Stomach (tissue), 9 donors: ENCODE measurements around the gene AKAP13. TPM values are rescaled to one million over a fixed set of nuclear protein-coding genes. Genes with fewer than 3 reads are reported as not detected.

ENCODE experiments used
- DNase-seq, 2 donors: peaks; one replicate each; pipeline versions ENCODE4 v3.0.0 to v3.0.0-alpha.2; 2013 to 2019
- H3K27ac ChIP-seq, 5 donors: fragments of 200-600 bp in 4 of 5; sonication (generic) in 4 of 5; one replicate each; pipeline ENCODE4 v1.5.1; 2013 to 2019; ENCODE audit warnings: mild to moderate bottlenecking in 1 of 5, moderate library complexity in 1 of 5
- H3K27me3 ChIP-seq, 3 donors: fragments of 200-600 bp; sonication (generic); one replicate each; pipeline ENCODE4 v1.5.1; 2017 to 2019; ENCODE audit warnings: mixed run types in 1 of 3
- H3K36me3 ChIP-seq, 4 donors: fragments of 200-600 bp; sonication (generic); 1 replicate in 3 of 4; 2 replicates in 1 of 4; pipeline ENCODE4 v1.5.1; 2016 to 2019
- H3K4me1 ChIP-seq, 4 donors: fragments of 200-600 bp; sonication (generic); one replicate each; pipeline ENCODE4 v1.5.1; 2016 to 2019
- H3K4me3 ChIP-seq, 4 donors: fragments of 200-600 bp; sonication (generic) in 3 of 4; one replicate each; pipeline ENCODE4 v1.5.1; 2016 to 2019; ENCODE audit warnings: mild to moderate bottlenecking in 1 of 4
- H3K9me3 ChIP-seq, 4 donors: fragments of 200-600 bp; sonication (generic); one replicate each; pipeline ENCODE4 v1.5.1; 2016 to 2019
- EP300 ChIP-seq: sonication (generic); formaldehyde crosslinking; IDR thresholded peaks from one replicate; pipeline ENCODE4 v1.6.1; 2017; ENCODE audit warnings: antibody characterized with exemption
- POLR2A ChIP-seq, 4 donors: fragments of 450-650 bp; IDR thresholded peaks; one replicate each; pipeline ENCODE4 v1.6.1; 2016; ENCODE audit warnings: antibody characterized with exemption in 4 of 4, control low read depth in 2 of 4, mild to moderate bottlenecking in 1 of 4, moderate library complexity in 1 of 4
- POLR2AphosphoS5 ChIP-seq, 3 donors: sonication (generic); formaldehyde crosslinking; IDR thresholded peaks; one replicate each; pipeline ENCODE4 v1.6.1; 2016; ENCODE audit warnings: antibody characterized with exemption in 3 of 3
- WGBS, 5 donors: extraction: QIAGEN DNeasy Blood & Tissue Kit in 3 of 5; methylation state at CpG; one replicate each; pipeline versions ENCODE4 v1.1.5 to v1.1.7; 2013 to 2018; 5-methylcytosine and 5-hydroxymethylcytosine counted together
- intact Hi-C: fragments of 100-400 bp; cut with DNase I; formaldehyde crosslinking; loops from one replicate; pipeline ENCODE4 v1.15.1; 2023; ENCODE audit warnings: low total_unique reads
- polyA plus RNA-seq, 3 donors: library from polyadenylated mRNA; stranded (reverse); fragments of 200-250 nt; gene quantifications; one replicate each; pipeline ENCODE4 v1.2.3, GENCODE V29; 2013
- total RNA-seq, 5 donors: library from RNA; depleted of rRNA; stranded (reverse); fragments of >200 nt; gene quantifications; one replicate each; pipeline versions ENCODE4 v1.1.0 to v1.2.3, GENCODE V29; 2014 to 2016
- TF ChIP-seq, protein P1 (sequence below), 7 experiments: fragments of 450-650 bp in 4 of 7; fragments of 200-600 bp in 3 of 7; sonication (generic) in 3 of 7; IDR thresholded peaks; one replicate each; pipeline ENCODE4 v1.5.1; 2016 to 2019; ENCODE audit warnings: antibody characterized with exemption in 7 of 7, control low read depth in 2 of 7, mild to moderate bottlenecking in 1 of 7
- donor health status: healthy with polysubstance abuse.
- donor health status: Bipolar disorder and iron deficiency.
- donor health status: healthy.

AKAP13 gene
- total and polyA plus RNA-seq, 8 donors = 33.1 to 395 (median 138) TPM

DNA sequence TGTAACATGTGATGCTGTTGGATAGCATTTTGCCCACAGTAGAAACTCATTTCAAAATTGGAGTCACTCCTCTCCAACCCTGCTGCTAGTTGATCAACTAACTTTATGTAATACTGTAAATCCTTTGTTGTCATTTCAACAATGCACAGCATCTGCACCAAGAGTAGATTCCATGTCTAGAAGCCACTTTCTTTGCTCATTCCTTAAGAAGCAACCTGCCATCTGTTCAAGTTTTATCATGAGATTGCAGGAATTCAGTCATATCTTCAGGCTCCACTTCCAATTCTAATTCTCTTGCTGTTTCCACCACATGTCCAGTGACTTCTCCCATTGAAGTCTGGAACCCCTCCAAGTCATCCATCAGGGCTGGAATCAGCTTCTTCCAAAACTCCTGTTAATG lies 42.9 kb downstream of the AKAP13 start:
- Histone ChIP-seq H3K27ac (no peak overlapping the region), H3K4me1 (peaks cover 4 to 53% (median 14%) of the 10 kb centered on the region in 4 donors)
- intact Hi-C loops = no loop called here

DNA sequence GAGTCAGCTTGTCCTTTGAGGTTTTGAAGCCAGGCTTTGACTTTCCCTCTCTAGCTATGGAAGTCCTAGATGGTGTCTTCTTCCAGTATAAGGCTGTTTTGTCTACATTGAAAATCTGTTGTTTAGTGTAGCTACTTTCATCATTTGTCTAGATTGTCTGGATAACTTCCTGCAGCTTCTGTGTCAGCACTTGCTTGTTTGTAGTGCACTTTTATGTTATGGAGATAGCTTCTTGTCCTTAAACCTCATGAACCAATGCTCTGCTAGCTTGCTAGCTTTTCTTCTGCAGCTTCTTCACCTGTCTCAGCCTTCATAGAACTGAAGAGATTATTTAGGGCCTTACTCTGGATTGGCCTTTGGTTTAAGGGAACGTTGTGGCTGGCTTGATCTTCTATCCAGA lies 43.8 kb downstream of the AKAP13 start:
- H3K4me1 ChIP-seq = peaks cover 4 to 44% (median 12%) of the 10 kb centered on the region in 4 donors
- H3K4me3 ChIP-seq = no peak overlapping the region
- H3K27ac ChIP-seq = no peak overlapping the region
- H3K9me3 ChIP-seq = no peaks in the 10 kb centered on the region
- no peak for TF ChIP-seq EP300
- TF ChIP-seq POLR2A (IDR thresholded peaks at IDR 0.05) = no peak
- TF ChIP-seq, protein P1, sequence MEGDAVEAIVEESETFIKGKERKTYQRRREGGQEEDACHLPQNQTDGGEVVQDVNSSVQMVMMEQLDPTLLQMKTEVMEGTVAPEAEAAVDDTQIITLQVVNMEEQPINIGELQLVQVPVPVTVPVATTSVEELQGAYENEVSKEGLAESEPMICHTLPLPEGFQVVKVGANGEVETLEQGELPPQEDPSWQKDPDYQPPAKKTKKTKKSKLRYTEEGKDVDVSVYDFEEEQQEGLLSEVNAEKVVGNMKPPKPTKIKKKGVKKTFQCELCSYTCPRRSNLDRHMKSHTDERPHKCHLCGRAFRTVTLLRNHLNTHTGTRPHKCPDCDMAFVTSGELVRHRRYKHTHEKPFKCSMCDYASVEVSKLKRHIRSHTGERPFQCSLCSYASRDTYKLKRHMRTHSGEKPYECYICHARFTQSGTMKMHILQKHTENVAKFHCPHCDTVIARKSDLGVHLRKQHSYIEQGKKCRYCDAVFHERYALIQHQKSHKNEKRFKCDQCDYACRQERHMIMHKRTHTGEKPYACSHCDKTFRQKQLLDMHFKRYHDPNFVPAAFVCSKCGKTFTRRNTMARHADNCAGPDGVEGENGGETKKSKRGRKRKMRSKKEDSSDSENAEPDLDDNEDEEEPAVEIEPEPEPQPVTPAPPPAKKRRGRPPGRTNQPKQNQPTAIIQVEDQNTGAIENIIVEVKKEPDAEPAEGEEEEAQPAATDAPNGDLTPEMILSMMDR (IDR thresholded peaks at IDR 0.05) = no peak
- no peak for TF ChIP-seq POLR2AphosphoS5 (IDR thresholded peaks at IDR 0.05)
- 78 to 95% (median 88%) methylated on average over 1 of the region's 1 CpG for whole genome bisulfite sequencing, 5 donors
- no peak for DNase-seq
- intact Hi-C loops = no loop called here
- H3K36me3 ChIP-seq = no peaks in the 10 kb centered on the region
- H3K27me3 ChIP-seq = no peaks in the 10 kb centered on the region

More for the DNA sequence above, 42.9 kb downstream of the AKAP13 start:
- no peak overlapping the region for H3K4me3 ChIP-seq
- TF ChIP-seq POLR2AphosphoS5 (IDR thresholded peaks at IDR 0.05) = no peak
- DNase-seq = no peak
- H3K9me3 ChIP-seq = no peaks in the 10 kb centered on the region
- no peaks in the 10 kb centered on the region for H3K27me3 ChIP-seq
- no peaks in the 10 kb centered on the region for H3K36me3 ChIP-seq

DNA sequence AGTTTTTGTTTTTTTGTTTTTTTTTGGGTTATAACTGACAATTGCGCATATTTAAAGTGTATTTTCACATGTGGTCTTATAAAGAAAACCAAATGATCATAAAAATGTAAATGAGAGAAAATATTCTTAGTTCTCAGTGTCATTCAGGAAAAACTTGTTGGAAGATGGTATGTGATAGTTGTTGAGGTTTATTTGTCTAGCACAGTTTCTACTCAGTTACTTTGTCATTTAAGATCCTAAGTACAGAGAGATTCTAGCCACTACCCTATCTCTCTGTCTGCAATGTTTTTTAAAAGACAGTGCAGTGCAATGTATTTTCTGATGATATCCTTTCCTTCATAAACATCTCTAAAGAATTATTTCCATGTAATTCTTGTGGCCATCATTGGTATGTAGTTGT lies 46.1 kb downstream of the AKAP13 start:
- H3K4me1 ChIP-seq = peaks cover 0 to 48% (median 20%) of the 10 kb centered on the region in 4 donors
- intact Hi-C loops = no loop called here
- 88 to 99% (median 98%) methylated on average over 1 of the region's 1 CpG for WGBS, 5 donors
- DNase-seq = no peak
- no peak for TF ChIP-seq EP300
- no peak for TF ChIP-seq POLR2A (IDR thresholded peaks at IDR 0.05)
- TF ChIP-seq, protein P1 (IDR thresholded peaks at IDR 0.05) = no peak
- TF ChIP-seq POLR2AphosphoS5 (IDR thresholded peaks at IDR 0.05) = no peak
- H3K27me3 ChIP-seq = no peaks in the 10 kb centered on the region
- H3K4me3 ChIP-seq = no peak overlapping the region
- H3K27ac ChIP-seq = no peak overlapping the region
- H3K9me3 ChIP-seq = no peaks in the 10 kb centered on the region
- H3K36me3 ChIP-seq = no peaks in the 10 kb centered on the region

DNA sequence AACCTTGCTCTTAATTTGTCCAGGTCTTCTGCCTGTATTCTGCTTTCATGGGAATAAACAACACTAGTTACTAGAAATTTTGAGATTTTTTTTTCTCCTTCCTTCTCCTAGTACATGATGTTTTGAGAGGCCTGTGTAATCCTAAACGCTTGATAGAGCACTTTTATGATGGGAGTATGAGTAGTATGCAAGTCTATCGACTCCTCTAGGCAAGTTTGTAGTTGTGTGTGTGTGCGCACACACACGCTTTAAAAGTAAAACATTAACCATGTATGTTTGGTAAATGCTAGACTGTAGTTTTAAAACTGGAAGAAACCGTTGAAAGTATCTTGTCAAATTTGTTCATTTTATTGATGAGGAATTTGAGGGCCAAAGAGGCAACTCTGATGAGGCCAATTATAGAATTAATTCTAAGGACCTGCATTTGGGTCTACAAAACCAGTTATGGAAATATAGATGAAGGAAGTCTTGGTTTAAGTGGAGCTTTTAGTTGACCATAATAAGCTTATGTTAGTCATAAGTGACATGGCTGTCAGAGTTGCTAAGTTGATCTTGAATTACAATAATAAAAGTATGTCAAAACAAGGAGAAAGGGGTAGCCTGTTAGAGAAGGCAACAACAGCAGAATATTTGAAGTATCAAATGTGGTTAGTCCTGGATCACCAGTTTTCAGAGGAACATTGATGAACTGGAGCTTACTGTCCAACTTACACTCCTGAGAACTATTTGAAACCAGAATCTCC lies 47.1 kb downstream of the AKAP13 start:
- peaks cover 0 to 38% (median 13%) of the 10 kb centered on the region in 4 donors for H3K4me1 ChIP-seq
- DNase-seq = no peak
- no peak for TF ChIP-seq POLR2AphosphoS5 (IDR thresholded peaks at IDR 0.05)
- TF ChIP-seq EP300 = no peak
- TF ChIP-seq, protein P1 (IDR thresholded peaks at IDR 0.05) = no peak
- no peak for TF ChIP-seq POLR2A (IDR thresholded peaks at IDR 0.05)
- no peaks in the 10 kb centered on the region for H3K36me3 ChIP-seq
- H3K4me3 ChIP-seq = no peak overlapping the region
- intact Hi-C loops = no loop called here
- no peak overlapping the region for H3K27ac ChIP-seq
- H3K9me3 ChIP-seq = no peaks in the 10 kb centered on the region
- WGBS, 5 donors = 84 to 97% (median 91%) methylated on average over 5 of the region's 5 CpGs
- H3K27me3 ChIP-seq = no peaks in the 10 kb centered on the region

DNA sequence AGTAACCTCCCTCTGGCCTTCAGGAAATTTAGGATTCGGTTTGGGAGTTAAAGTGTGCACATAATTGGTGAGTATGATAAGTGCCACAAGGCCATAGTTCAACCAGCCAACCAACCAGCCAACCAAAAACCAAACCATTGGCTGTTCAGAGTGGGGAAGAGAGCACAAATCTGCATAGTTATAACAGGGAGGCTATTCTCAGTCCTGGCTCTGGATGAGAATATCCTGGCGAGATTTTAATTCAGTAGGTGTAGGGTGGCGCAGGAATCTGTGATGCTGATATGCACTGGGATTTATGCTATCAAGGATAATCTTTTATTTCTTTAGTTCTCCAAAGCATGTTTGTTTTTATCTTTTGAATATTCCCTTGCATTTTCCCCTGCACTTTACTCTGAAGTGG lies 49.1 kb downstream of the AKAP13 start:
- H3K4me1 ChIP-seq = peaks cover 0 to 30% (median 13%) of the 10 kb centered on the region in 4 donors
- no peaks in the 10 kb centered on the region for H3K27me3 ChIP-seq
- no peak overlapping the region for H3K4me3 ChIP-seq
- no peak overlapping the region for H3K27ac ChIP-seq
- DNase-seq = no peak
- no peaks in the 10 kb centered on the region for H3K9me3 ChIP-seq
- no peaks in the 10 kb centered on the region for H3K36me3 ChIP-seq
- intact Hi-C loops = no loop called here
- WGBS, 5 donors = 93 to 96% (median 95%) methylated on average over 3 of the region's 3 CpGs
- TF ChIP-seq, protein P1 (IDR thresholded peaks at IDR 0.05) = no peak
- TF ChIP-seq POLR2A (IDR thresholded peaks at IDR 0.05) (no peak), POLR2AphosphoS5 (IDR thresholded peaks at IDR 0.05) (no peak), EP300 (no peak)
